OCI-M2 (cell line): ENCODE measurements around the gene LTBR.
"Not testable (repeated sequence)": the region's sequence is repeated elsewhere in the genome, so short reads cannot be mapped to it uniquely, and the experiment has no call there.

Experiments used
- DNase-seq: peaks from one replicate; lab custom pipeline; 2025; ENCODE audit not compliant: unreplicated experiment; lab: John Stamatoyannopoulos, UW

The LTBR gene

GRCh38 chr12:6383572-6384498 is at the start of gene LTBR:
Gene LTBR, plus strand, starts transcription at chr12:6384162. Its CDS starts 197 bp downstream, at chr12:6384359.
- no peak for DNase-seq

DNA sequence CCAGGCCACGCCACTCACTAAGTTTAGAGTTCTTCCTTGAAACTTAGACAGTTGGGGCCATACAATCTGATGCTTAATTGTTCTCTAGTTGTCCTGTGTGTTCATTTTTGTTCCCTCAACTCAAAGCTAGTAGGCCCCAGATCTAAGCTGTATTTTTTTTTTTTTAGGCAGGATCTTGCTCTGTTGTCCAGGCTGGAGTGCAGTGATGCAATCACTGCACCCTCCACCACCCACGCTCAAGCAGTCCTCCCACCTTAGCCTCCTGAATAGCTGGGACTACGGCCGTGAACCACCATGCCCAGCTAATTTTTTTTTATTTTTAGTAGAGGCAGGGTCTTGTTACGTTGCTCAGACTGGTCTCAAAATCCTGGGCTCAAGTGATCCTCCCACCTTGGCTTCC is 49.6 kb upstream of the LTBR start:
- DNase-seq = no peak

DNA sequence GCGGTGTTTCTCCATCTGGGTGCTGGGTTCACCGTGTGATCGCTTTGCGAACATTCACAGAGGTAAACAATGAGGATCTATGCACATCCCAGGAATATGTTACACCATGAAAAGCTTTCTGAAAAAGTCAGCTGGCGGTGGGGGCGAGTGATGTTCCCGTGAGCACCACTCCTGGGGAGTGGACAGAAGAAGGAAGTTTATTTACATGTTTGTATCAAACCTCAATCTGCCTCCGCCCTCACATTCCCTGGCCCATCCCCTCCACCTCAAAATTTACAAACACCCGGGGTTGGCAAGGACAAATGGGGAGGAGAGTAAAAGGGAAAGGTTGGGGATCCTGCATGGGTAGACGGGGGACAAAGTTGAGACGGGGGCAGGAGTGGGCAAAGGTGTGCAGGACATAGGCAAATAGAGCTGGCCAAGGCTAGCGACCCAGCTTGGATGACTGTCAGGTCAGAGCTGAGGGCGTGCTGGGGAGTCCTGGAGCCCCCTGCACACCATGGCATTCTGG is 49.0 kb upstream of the LTBR start:
- DNase-seq = no peak

DNA sequence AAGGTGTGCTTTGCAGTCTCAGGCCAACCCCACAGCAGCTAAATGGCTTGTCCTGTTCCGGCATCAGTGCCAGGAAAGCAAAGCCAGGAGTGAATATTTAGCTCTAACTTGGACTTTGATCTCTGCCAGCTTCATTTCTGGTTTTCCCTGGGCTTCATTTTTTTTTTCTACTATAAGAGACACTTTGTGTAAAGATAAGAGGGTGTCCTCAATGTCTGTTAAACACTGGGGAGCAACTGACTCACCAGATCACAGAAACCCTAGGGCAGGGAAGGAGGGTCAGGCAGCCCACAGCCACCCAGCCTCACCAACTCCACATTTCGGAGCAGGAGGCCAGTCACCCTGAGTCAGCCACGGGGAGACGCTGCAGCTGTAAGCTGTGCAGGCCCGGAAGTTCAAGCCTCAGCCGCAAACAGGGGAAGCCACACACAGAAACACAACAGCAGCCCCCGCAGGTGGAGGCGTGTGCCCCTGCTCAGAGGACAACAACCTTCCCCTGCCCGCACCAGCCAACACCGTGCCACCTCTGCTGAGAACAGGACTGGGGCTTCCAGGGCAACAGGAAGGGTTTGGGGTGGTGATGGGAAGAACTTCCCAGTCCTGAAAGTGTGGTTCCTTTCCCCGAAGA is 48.4 kb upstream of the LTBR start:
- DNase-seq = no peak

DNA sequence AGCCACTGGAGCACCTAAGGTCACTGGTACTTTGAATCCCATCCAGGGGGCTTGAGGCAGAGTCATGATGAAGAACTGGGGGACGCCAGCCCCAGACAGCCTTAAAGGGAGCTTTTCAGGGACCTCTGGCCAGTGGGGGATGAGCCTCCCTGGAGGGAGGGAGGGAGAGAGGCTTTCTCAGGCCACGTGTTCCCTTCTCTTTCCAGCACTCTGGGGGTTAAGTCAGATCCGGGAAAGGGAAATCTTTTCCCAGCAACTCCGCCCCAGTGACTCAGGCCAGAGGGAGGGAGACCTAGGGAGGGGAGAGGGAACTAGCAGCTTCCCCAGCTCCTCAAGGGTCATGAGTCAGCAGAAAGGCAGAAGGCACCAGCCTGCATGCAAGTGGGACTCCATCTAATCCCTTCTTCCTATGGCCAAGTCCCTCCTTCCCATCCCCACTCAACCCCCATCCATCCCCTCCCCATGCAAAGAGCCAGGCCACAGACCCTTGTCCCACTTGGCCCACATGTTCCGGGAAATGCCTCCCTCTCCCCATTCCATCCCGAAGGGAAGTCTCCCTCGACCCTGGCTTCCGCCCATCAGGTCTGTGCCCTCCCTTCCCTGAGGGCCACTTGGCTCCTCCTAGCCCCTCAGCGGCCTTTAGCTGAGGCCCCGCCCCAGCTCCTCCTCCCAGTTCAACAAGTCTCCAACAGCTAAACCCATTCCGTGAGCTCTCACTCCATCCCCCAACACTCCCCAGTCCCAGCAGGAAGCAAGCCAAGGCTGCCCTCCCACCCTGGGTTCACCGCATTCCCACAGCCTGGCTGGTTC is 47.7 kb upstream of the LTBR start:
- DNase-seq = peak; percentile 87

GRCh38 chr12:6336889-6337853 is 46.8 kb upstream of the LTBR start:
- DNase-seq = no peak

- DNase-seq = no peak
Observed at GRCh38 chr12:6337958-6338433, 46.0 kb upstream of the LTBR start.

DNA sequence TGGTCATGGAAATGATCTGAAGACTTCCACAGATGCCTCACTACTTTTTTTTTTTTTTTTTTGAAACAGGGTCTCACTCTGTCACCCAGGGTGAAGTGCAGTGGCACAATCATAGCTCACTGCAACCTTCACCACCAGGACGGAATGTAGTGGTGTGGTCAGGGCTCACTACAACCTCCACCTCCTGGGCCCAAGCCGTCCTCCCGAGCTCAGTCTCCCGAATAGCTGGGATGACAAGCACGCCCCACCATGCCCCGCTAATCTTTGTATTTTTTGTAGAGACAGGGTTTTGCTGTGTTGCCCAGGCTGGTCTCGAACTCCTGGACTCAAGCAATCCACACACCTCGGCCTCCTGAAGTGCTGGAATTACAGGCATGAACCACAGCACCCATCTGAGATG is 45.4 kb upstream of the LTBR start:
- not testable (repeated sequence) for DNase-seq

GRCh38 chr12:6338955-6339354 is 45.0 kb upstream of the LTBR start:
- DNase-seq = no peak

DNA sequence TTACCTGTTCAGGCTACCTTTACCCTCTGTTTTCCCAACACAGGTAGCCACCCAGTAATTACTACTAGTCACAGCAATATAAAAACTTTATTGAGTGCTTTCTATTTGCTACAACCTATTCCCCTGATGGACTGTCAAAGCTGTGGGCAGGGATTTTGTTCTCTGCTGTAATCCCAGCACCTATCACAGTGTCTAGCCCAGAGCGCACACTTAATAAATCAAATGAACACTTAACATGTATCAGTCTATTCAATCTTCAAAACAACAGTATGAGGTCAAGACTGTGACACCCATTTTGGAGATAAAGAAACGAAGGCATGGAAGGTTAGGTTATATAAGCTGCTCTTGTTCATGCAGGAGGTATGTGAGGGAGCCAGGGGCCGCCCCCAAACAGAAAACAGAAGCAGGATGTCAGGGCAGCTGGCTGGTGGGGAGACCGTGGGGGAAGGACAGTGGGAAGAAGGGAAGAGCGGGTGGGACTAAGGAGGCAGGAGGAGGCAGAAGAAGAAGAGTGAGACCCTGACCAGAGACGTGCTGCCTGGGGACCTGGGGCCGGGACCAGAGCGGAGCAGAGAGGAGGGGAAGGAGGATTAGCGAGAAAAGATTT is 43.8 kb upstream of the LTBR start:
- no peak for DNase-seq

DNA sequence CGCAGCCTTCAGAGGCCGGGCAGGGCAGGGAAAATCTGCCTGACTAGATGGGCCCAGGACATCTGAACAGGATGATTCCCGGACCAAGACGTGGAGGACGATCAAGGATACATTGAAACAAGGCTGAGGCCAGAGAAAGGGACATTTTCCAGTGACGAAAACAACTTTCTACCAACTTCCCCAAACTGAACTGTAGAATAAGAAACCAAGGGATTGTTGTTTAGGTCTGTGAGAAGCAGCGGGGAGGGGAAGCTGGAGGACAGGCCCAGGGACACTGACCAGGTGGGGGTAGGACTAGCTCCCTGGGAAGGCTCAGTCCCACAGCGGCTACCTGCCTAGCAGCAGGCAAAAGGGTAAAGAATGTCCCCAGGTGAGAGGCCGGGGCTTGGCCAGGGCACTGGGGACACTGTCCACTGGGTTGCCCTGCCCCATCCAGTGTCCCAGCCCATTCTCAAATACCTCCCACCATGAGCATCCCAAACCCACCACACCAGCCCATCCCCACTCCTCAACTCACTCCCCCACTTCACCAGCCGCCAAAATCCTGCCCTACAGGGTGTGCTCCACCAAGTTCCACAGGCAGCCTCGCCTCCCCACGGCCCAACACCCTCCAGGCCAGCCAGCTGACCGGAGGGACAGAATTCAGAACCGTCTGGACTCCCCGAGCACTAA is 43.1 kb upstream of the LTBR start:
- no peak for DNase-seq

GRCh38 chr12:6341417-6342139 is 42.4 kb upstream of the LTBR start, which contains the start of gene TNFRSF1A:
Gene TNFRSF1A, minus strand, starts transcription at chr12:6342076. Its CDS starts 262 bp downstream, at chr12:6341814.
- DNase-seq = no peak

GRCh38 chr12:6342140-6342889 is 41.6 kb upstream of the LTBR start:
- DNase-seq = no peak

DNA sequence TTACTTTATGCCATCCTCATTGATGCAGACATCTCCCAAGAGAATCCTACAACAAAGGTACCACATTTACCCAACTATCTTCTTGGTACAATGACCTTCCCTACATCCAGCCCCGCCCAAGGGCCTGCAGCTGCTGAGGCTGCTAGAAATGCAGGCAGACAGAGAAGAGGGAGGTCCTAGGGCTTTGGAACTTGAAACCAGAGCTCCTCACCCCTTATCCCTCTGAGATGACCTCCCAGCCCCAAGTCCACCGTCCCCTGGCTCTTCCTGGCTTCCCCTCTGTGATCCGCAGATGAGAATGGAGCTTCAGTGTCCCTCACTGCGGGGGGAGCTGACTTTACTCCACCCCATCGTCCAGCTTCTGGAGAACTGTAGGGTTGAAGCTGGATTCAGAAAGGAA is 40.4 kb upstream of the LTBR start:
- DNase-seq = no peak

DNA sequence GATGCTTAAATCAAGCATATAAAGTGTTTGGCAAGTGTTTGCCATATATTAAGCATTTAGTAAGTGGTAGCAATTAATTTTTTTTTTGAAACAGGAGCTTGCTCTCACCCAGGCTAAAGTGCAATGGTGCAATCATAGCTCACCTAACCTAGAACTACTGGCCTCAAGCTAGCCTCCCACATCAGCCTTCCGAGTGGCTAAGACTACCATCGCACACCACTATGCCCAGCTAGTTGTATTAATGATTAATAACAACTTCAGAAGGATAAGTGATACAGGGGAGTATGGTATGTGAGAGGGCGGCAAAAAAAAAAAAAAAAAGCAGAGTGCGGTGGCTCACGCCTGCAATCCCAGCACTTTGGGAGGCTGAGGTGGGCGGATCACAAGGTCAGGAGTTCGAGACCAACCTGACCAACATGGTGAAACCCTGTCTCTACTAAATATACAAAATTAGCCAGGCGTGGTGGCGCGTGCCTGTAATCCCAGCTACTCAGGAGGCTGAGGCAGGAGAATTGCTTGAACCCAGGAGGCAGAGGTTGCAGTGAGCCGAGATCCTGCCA is 39.8 kb upstream of the LTBR start:
- not testable (repeated sequence) for DNase-seq

- DNase-seq = peak; percentile 24
Observed at GRCh38 chr12:6345319-6346091, 38.5 kb upstream of the LTBR start.
